ENCODE results near the gene UBE2G2.

DNA sequence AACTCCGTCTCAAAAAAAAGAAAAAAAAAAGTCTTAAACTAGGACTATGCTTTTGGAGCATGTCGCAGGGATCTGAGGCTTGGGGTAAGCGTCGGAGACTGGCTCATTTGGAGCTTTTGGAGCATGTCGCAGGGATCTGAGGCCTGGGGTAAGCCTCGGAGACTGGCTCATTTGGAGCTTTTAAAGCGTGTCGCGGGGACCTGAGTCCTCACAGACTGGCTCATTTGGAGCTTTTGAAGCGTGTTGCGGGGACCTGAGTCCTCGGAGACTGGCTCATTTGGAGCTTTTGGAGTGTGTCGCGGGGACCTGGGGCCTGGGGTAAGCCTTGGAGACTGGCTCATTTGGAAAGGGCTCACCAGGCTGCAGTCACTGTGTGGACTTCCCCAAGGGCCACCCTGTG lies 76.7 kb downstream of the UBE2G2 start:
- TF ChIP-seq, protein P1, sequence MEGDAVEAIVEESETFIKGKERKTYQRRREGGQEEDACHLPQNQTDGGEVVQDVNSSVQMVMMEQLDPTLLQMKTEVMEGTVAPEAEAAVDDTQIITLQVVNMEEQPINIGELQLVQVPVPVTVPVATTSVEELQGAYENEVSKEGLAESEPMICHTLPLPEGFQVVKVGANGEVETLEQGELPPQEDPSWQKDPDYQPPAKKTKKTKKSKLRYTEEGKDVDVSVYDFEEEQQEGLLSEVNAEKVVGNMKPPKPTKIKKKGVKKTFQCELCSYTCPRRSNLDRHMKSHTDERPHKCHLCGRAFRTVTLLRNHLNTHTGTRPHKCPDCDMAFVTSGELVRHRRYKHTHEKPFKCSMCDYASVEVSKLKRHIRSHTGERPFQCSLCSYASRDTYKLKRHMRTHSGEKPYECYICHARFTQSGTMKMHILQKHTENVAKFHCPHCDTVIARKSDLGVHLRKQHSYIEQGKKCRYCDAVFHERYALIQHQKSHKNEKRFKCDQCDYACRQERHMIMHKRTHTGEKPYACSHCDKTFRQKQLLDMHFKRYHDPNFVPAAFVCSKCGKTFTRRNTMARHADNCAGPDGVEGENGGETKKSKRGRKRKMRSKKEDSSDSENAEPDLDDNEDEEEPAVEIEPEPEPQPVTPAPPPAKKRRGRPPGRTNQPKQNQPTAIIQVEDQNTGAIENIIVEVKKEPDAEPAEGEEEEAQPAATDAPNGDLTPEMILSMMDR (conservative IDR thresholded peaks at IDR 0.05; ENCODE audit: low read depth, low read length): no peak
- TF ChIP-seq EZH2phosphoT487 (IDR thresholded peaks at IDR 0.05; ENCODE audit: borderline replicate concordance, low read length) (no peak), EZH2 (IDR thresholded peaks at IDR 0.05; ENCODE audit: low read length, unreplicated experiment) (no peak)
